Measurements from ENCODE around the gene ZMIZ1.

DNA sequence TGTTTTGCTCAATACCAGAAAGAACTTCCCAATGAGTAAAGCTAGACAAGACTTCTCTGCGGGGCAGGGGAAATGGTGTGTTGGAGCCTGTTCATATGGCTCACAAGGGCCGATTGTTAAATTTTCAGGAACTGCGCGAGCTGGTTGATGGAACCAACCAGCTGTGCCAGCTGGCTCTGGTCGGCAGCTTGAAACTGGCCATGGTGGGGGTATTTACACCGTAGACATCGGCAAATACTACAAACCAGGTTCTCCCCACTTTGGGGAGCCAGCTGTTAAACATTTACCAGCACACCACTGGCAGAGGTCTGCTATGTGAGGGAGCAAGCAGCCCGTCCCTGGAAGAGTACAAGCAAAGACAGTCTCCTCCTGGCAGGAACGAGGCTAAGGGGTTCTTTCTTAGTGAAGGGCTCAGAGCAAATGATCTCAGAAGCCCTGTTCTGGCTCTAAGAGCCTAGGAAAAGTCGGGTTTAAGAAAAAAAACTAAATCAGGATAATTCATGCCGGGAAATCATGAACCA lies 8.8 kb upstream of the ZMIZ1 start:
- TF ChIP-seq, protein P1, sequence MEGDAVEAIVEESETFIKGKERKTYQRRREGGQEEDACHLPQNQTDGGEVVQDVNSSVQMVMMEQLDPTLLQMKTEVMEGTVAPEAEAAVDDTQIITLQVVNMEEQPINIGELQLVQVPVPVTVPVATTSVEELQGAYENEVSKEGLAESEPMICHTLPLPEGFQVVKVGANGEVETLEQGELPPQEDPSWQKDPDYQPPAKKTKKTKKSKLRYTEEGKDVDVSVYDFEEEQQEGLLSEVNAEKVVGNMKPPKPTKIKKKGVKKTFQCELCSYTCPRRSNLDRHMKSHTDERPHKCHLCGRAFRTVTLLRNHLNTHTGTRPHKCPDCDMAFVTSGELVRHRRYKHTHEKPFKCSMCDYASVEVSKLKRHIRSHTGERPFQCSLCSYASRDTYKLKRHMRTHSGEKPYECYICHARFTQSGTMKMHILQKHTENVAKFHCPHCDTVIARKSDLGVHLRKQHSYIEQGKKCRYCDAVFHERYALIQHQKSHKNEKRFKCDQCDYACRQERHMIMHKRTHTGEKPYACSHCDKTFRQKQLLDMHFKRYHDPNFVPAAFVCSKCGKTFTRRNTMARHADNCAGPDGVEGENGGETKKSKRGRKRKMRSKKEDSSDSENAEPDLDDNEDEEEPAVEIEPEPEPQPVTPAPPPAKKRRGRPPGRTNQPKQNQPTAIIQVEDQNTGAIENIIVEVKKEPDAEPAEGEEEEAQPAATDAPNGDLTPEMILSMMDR (IDR thresholded peaks at IDR 0.05) = no peak
- TF ChIP-seq ZFX (IDR thresholded peaks at IDR 0.05; ENCODE audit: borderline replicate concordance) = no peak
